ENCODE data around the gene NANOS2.
"Not testable (repeated sequence)": the region's sequence is repeated elsewhere in the genome, so short reads cannot be mapped to it uniquely, and the experiment has no call there.

Gene NANOS2

GRCh38 chr19:45901432-45901911, 13.1 kb downstream of the NANOS2 start:
- TF ChIP-seq ZFX (IDR thresholded peaks at IDR 0.05; ENCODE audit: borderline replicate concordance) (no peak), CTCF (IDR thresholded peaks at IDR 0.05) (no peak)
- H3K27ac ChIP-seq: peak overlapping the region; percentile 84

GRCh38 chr19:45900738-45901431, 13.7 kb downstream of the NANOS2 start:
- peak overlapping the region; percentile 43 for H3K27ac ChIP-seq
- TF ChIP-seq CTCF (IDR thresholded peaks at IDR 0.05) (no peak), ZFX (IDR thresholded peaks at IDR 0.05; ENCODE audit: borderline replicate concordance) (no peak)

- no peak for TF ChIP-seq ZFX (IDR thresholded peaks at IDR 0.05; ENCODE audit: borderline replicate concordance)
- no peak for TF ChIP-seq CTCF (IDR thresholded peaks at IDR 0.05)
- no peak overlapping the region; the same call in 1 of the 2 replicates for H3K27ac ChIP-seq
Observed at GRCh38 chr19:45899919-45900589, 14.5 kb downstream of the NANOS2 start.

GRCh38 chr19:45899253-45899652, 15.3 kb downstream of the NANOS2 start:
- TF ChIP-seq CTCF (IDR thresholded peaks at IDR 0.05): no peak
- TF ChIP-seq ZFX (IDR thresholded peaks at IDR 0.05; ENCODE audit: borderline replicate concordance): no peak
- no peak overlapping the region for H3K27ac ChIP-seq

- no peak overlapping the region for H3K27ac ChIP-seq
- TF ChIP-seq CTCF (IDR thresholded peaks at IDR 0.05) (no peak), ZFX (IDR thresholded peaks at IDR 0.05; ENCODE audit: borderline replicate concordance) (no peak)
Observed at GRCh38 chr19:45897261-45897812, 17.2 kb downstream of the NANOS2 start.

- not testable (repeated sequence) for H3K27ac ChIP-seq
Observed at GRCh38 chr19:45895983-45896599, 18.5 kb downstream of the NANOS2 start.

GRCh38 chr19:45895519-45895972, 19.0 kb downstream of the NANOS2 start:
- TF ChIP-seq ZFX (IDR thresholded peaks at IDR 0.05; ENCODE audit: borderline replicate concordance) (no peak), CTCF (IDR thresholded peaks at IDR 0.05) (no peak)
- H3K27ac ChIP-seq: no peak overlapping the region

All from 22Rv1 (cell line).